B cell (primary cell): ENCODE results near the gene CC2D1B. TPM values are rescaled to one million over a fixed set of nuclear protein-coding genes. Genes with fewer than 3 reads are reported as not detected.

Experiments used
- ATAC-seq: fragments of 200-7000 bp; cut with Tn5 transposase; one replicate; pipeline ENCODE4 v1.10.0; 2021; ENCODE audit warnings: low read depth, mild to moderate bottlenecking, moderate number of reproducible peaks, moderate library complexity
- CTCF ChIA-PET: fragments of 350-600 bp; sonication (Branson Sonifier 250); formaldehyde crosslinking; loops from one replicate; lab custom pipeline; 2021; ENCODE audit warnings: antibody characterized with exemption, inconsistent platforms; lab: Charles Lee
- POLR2A ChIA-PET: fragments of 350-600 bp; sonication (Branson Sonifier 250); formaldehyde crosslinking; loops from one replicate; lab custom pipeline; 2021; ENCODE audit warnings: antibody characterized with exemption; lab: Charles Lee
- DNase-seq: peaks from one replicate; pipeline ENCODE4 v3.0.0; 2013
- H2AFZ ChIP-seq: 2 replicates; pipeline ENCODE4 v1.6.1; 2012; ENCODE audit warnings: mild to moderate bottlenecking, low read depth, low read length; ENCODE audit not compliant: insufficient read depth, poor library complexity, severe bottlenecking
- H3K27ac ChIP-seq, 2 donors: 1 replicate in 1 of 2; 2 replicates in 1 of 2; pipeline ENCODE4 v1.5.1; 2012 to 2013; ENCODE audit warnings: low read length in 2 of 2, mild to moderate bottlenecking in 2 of 2, moderate library complexity in 1 of 2
- H3K27me3 ChIP-seq, 4 experiments: fragments of 200-600 bp in 1 of 4; sonication (generic) in 1 of 4; replicated peaks in 1 of 4; 1 replicate in 2 of 4; 2 replicates in 2 of 4; pipeline versions ENCODE4 v1.6.1 to v1.7.0; 2013 to 2016; ENCODE audit warnings: low read length in 3 of 4, mild to moderate bottlenecking in 2 of 4, mixed read lengths in 1 of 4, moderate library complexity in 1 of 4; ENCODE audit not compliant: insufficient read depth in 4 of 4, control insufficient read depth in 3 of 4; ENCODE audit errors: control extremely low read depth in 1 of 4
- H3K36me3 ChIP-seq, 2 experiments: replicated peaks in 1 of 2; 1 replicate in 1 of 2; 2 replicates in 1 of 2; pipeline versions ENCODE4 v1.6.1 to v1.7.1; 2013; ENCODE audit warnings: low read length in 1 of 2; ENCODE audit not compliant: insufficient read depth in 2 of 2, control insufficient read depth in 1 of 2; ENCODE audit errors: control extremely low read depth in 1 of 2, extremely low read depth in 1 of 2
- H3K4me1 ChIP-seq, 2 donors: fragments of 200-600 bp in 1 of 2; sonication (generic) in 1 of 2; 1 replicate in 1 of 2; 2 replicates in 1 of 2; pipeline versions ENCODE4 v1.5.1 to v1.6.1; 2013 to 2017; ENCODE audit warnings: low read length in 2 of 2; ENCODE audit not compliant: control insufficient read depth in 2 of 2, insufficient read depth in 2 of 2
- H3K4me2 ChIP-seq: replicated peaks from 2 replicates; pipeline ENCODE3; 2012; ENCODE audit warnings: mild to moderate bottlenecking, low read depth, low read length; ENCODE audit not compliant: poor library complexity, severe bottlenecking
- H3K4me3 ChIP-seq, 5 experiments: fragments of 200-600 bp in 1 of 5; sonication (generic) in 1 of 5; 1 replicate in 3 of 5; 2 replicates in 2 of 5; pipeline versions ENCODE4 v1.5.1 to v1.7.0; 2011 to 2016; ENCODE audit warnings: low read length in 4 of 5, mild to moderate bottlenecking in 4 of 5, low read depth in 2 of 5, control low read depth in 1 of 5, moderate library complexity in 1 of 5; ENCODE audit not compliant: insufficient read depth in 1 of 5; ENCODE audit errors: control extremely low read depth in 1 of 5, extremely low read depth in 1 of 5
- H3K79me2 ChIP-seq: fragments of 200-600 bp; sonication (generic); one replicate; pipeline ENCODE4 v1.6.0; 2016; ENCODE audit warnings: low read length; ENCODE audit not compliant: control insufficient read depth, insufficient read depth
- H3K9ac ChIP-seq: fragments of 200-600 bp; sonication (generic); 2 replicates; pipeline ENCODE4 v1.6.1; 2017; ENCODE audit warnings: mild to moderate bottlenecking, low read length, moderate library complexity
- H3K9me3 ChIP-seq, 3 donors: one replicate each; pipeline versions ENCODE4 v1.6.1 to v1.7.1; 2013; ENCODE audit warnings: low read length in 2 of 3; ENCODE audit not compliant: control insufficient read depth in 2 of 3, insufficient read depth in 1 of 3; ENCODE audit errors: control extremely low read depth in 1 of 3
- H4K20me1 ChIP-seq: 2 replicates; pipeline ENCODE4 v1.6.0; 2012; ENCODE audit warnings: mild to moderate bottlenecking, low read length; ENCODE audit not compliant: insufficient read depth, control insufficient read depth, poor library complexity, severe bottlenecking
- H3K27ac Mint-ChIP-seq: one replicate; pipeline ENCODE4 v1.8.0; 2021; ENCODE audit warnings: mixed read lengths
- H3K27me3 Mint-ChIP-seq: one replicate; pipeline ENCODE4 v1.8.0; 2021; ENCODE audit warnings: mixed read lengths
- H3K4me1 Mint-ChIP-seq: one replicate; pipeline ENCODE4 v1.8.0; 2021; ENCODE audit warnings: mixed read lengths
- H3K4me3 Mint-ChIP-seq: one replicate; pipeline ENCODE4 v1.8.0; 2021; ENCODE audit warnings: mixed read lengths
- H3K9me3 Mint-ChIP-seq: one replicate; pipeline ENCODE4 v1.8.0; 2022; ENCODE audit warnings: mixed read lengths; ENCODE audit not compliant: insufficient read depth
- CTCF ChIP-seq: fragments of 200-600 bp; IDR thresholded peaks from one replicate; pipeline ENCODE4 v1.8.0; 2022; ENCODE audit warnings: antibody characterized with exemption, mild to moderate bottlenecking
- EZH2 ChIP-seq: IDR thresholded peaks from 2 replicates; pipeline ENCODE4 v1.6.1; 2012; ENCODE audit warnings: borderline replicate concordance, low read depth, mild to moderate bottlenecking, moderate library complexity, low read length; ENCODE audit not compliant: insufficient read depth, poor library complexity, severe bottlenecking
- WGBS: methylation state at CpG from one replicate; pipeline ENCODE4 v1.1.5; 2013; ENCODE audit warnings: missing lambda C conversion rate; ENCODE audit not compliant: insufficient coverage; 5-methylcytosine and 5-hydroxymethylcytosine counted together
- intact Hi-C: fragments of 100-400 bp; cut with micrococcal nuclease; formaldehyde crosslinking; loops from one replicate; pipeline ENCODE4 v1.10.0; 2022
- polyA plus RNA-seq: library from polyadenylated mRNA; depleted of rRNA; stranded (reverse); fragments of >200 nt; gene quantifications from 2 replicates; pipeline ENCODE4 v1.2.3, GENCODE V29; 2012
- total RNA-seq, 2 donors: library from RNA; stranded (reverse); fragments of 120-200 nt in 1 of 2; gene quantifications; 1 replicate in 1 of 2; 2 replicates in 1 of 2; pipeline versions ENCODE4 v1.2.3 to v1.2.4, GENCODE V29; 2013 to 2022

CC2D1B gene
- total and polyA plus RNA-seq, 2 donors (not counting 1 experiment from before 2014, with no cell fraction given): 28.9 to 79.7 TPM

GRCh38 chr1:52404116-52404974, 38.3 kb upstream of the CC2D1B start, which contains the start of the genes ORC1 and PRPF38A:
ORC1 (minus strand) TSS chr1:52404423; CDS start chr1:52402223, 2,200 bp downstream.
PRPF38A (plus strand) TSS chr1:52404602; CDS start chr1:52404750, 148 bp downstream.
- TF ChIP-seq EZH2: no peak
- TF ChIP-seq CTCF: peak; percentile 60
- H3K27ac Mint-ChIP-seq: peak within 1 kb of the TSS; percentile 96
- ChIA-PET POLR2A (interaction anchor here (0.6 to 2.2 kb wide), 5 partner anchors 38 to 542 kb away, joined by 3 to 12 read pairs (median 8); partner anchors contain the start of genes CC2D1B, TUT4 and TXNDC12), CTCF (interaction anchor here (0.5 to 2.8 kb wide), 10 partner anchors 9 to 299 kb away, joined by 3 to 22 read pairs (median 3); partner anchors contain the start of gene CC2D1B)
- Histone ChIP-seq H2AFZ (peak within 1 kb of the TSS; percentile 97), H3K9ac (peak within 1 kb of the TSS; percentile 98), H3K4me3 (peak within 1 kb of the TSS; percentile 76 to 99 (median 95)), H3K27ac (peak within 1 kb of the TSS; percentile 91 to 95), H3K79me2 (peaks cover 45% of the 10 kb centered on the region), H3K9me3 (no peaks in the 10 kb centered on the region), H3K4me2 (peak within 1 kb of the TSS; percentile 83), H3K36me3 (peaks cover 4 to 24% of the 10 kb centered on the region in 2 experiments), H3K27me3 (no peaks in the 10 kb centered on the region), H3K4me1 (peaks cover 15 to 22% of the 10 kb centered on the region in 2 donors), H4K20me1 (no peaks in the 10 kb centered on the region)
- intact Hi-C loops: loop anchor here (1.0 to 10.0 kb wide), 7 partner anchors 38 to 520 kb away; partner anchors contain the start of genes BTF3L4, CC2D1B, ECHDC2 and SCP2
- H3K4me3 Mint-ChIP-seq: peak within 1 kb of the TSS; percentile 100
- under 1% methylated on average over 54 of the region's 57 CpGs for WGBS
- H3K27me3 Mint-ChIP-seq: no peaks in the 10 kb centered on the region
- peaks cover 32% of the 10 kb centered on the region for H3K4me1 Mint-ChIP-seq
- no peaks in the 10 kb centered on the region for H3K9me3 Mint-ChIP-seq
- ATAC-seq: peak; percentile 98
- peak; percentile 98 for DNase-seq
